ENCODE data around the gene CLTB. TPM values are rescaled to one million over a fixed set of nuclear protein-coding genes. Genes with fewer than 3 reads are reported as not detected.

The CLTB gene
- total RNA-seq, 1 experiment from 2014 or later = 34.5 TPM

- Histone ChIP-seq H3K79me2 (ENCODE audit: insufficient read depth, low read length) (peaks cover 8% of the 10 kb centered on the region; the same call in 1 of the 2 replicates), H3K18ac (ENCODE audit: insufficient read length, low read depth, low read length) (no peak overlapping the region), H4K91ac (ENCODE audit: insufficient read length, low read depth, low read length) (no peak overlapping the region), H2BK5ac (ENCODE audit: insufficient read length, low read length) (no peak overlapping the region), H4K5ac (ENCODE audit: insufficient read length, low read depth, low read length) (no peak overlapping the region), H3K56ac (ENCODE audit: insufficient read length, low read depth, low read length) (no peak overlapping the region), H3K9ac (ENCODE audit: extremely low read depth, insufficient read length, low read length) (no peak overlapping the region), H2BK12ac (ENCODE audit: insufficient read length, low read depth, low read length) (no peak overlapping the region), H2AFZ (ENCODE audit: low read length) (no peak overlapping the region), H4K8ac (replicated peaks; ENCODE audit: insufficient read length, low read depth, low read length) (no peak overlapping the region), H3K23me2 (ENCODE audit: insufficient read length, low read depth, low read length, poor library complexity, severe bottlenecking) (peaks cover 7% of the 10 kb centered on the region), H3K4me2 (ENCODE audit: insufficient read depth, insufficient read length, low read length) (no peak overlapping the region), H2BK15ac (ENCODE audit: low read depth, low read length) (no peak overlapping the region), H3K9me3 (ENCODE audit: control insufficient read depth, low read depth, low read length) (no peaks in the 10 kb centered on the region), H2AK5ac (ENCODE audit: insufficient read length, low read length) (no peak overlapping the region), H3K4ac (ENCODE audit: low read depth, low read length) (no peak overlapping the region), H3K27me3 (ENCODE audit: insufficient read depth, low read length) (no peaks in the 10 kb centered on the region), H3K14ac (ENCODE audit: insufficient read depth, low read length) (no peak overlapping the region), H3K27ac (ENCODE audit: insufficient read length, low read depth, low read length) (no peak overlapping the region), H3K79me1 (ENCODE audit: insufficient read depth, low read depth, low read length, poor library complexity, severe bottlenecking) (no peaks in the 10 kb centered on the region), H3K23ac (ENCODE audit: insufficient read length, low read depth, low read length) (no peak overlapping the region), H2BK120ac (ENCODE audit: low read depth, low read length, poor library complexity, severe bottlenecking) (no peak overlapping the region), H2BK20ac (ENCODE audit: low read depth, low read length, poor library complexity, severe bottlenecking) (no peak overlapping the region), H3K4me1 (ENCODE audit: insufficient read depth, low read length) (no peaks in the 10 kb centered on the region), H3T11ph (ENCODE audit: low read length) (no peak overlapping the region), H4K20me1 (ENCODE audit: control insufficient read depth, insufficient read depth, insufficient read length) (no peaks in the 10 kb centered on the region)
- peaks cover 8 to 22% (median 10%) of the 10 kb centered on the region in 3 experiments; a peak in 6 of 7 replicates for H3K36me3 Mint-ChIP-seq (ENCODE audit: insufficient read depth in 1 of 3, low read depth in 3 of 3)
- TF ChIP-seq CTCF (conservative IDR thresholded peaks at IDR 0.05) = peak; percentile 39; the same call in 2 of the 3 replicates
- H3K9me3 Mint-ChIP-seq = peaks cover 0 to 3% of the 10 kb centered on the region in 2 experiments; a peak in 1 of 5 replicates
- WGBS (ENCODE audit: extremely low coverage, insufficient read length, low lambda C conversion rate) = no CpG with 5 or more reads among the region's 4 CpGs
- H3K27me3 Mint-ChIP-seq (ENCODE audit: low read depth) = no peaks in the 10 kb centered on the region
- DNase-seq = no peak
- no peak overlapping the region for H3K4me3 Mint-ChIP-seq
- H3K27ac Mint-ChIP-seq = no peak overlapping the region
- H3K4me1 Mint-ChIP-seq = peaks cover 10 to 12% of the 10 kb centered on the region in 2 experiments
These were observed 24.9 kb downstream of the CLTB start for GRCh38 chr5:176391479-176391878.

All from H9 (cell line).